DOHH2 (cell line): Measurements from ENCODE around the gene FAM186B.

Experiments used
- H3F3A ChIP-seq: fragments of 200-600 bp; sonication (generic), shearing (Covaris generic); 2 replicates; pipeline ENCODE4 v1.6.0; 2016; ENCODE audit warnings: antibody characterized with exemption, mild to moderate bottlenecking; ENCODE audit not compliant: control insufficient read depth, insufficient read depth
- H3K27ac ChIP-seq: fragments of 200-600 bp; sonication (generic); 2 replicates; pipeline ENCODE4 v1.5.1; 2014; ENCODE audit warnings: low read depth, mild to moderate bottlenecking, low read length, moderate library complexity
- H3K27me3 ChIP-seq: fragments of 200-600 bp; sonication (generic); 2 replicates; pipeline ENCODE4 v1.6.1; 2014; ENCODE audit warnings: mild to moderate bottlenecking, low read length, mixed read lengths; ENCODE audit not compliant: control insufficient read depth
- H3K36me3 ChIP-seq: fragments of 200-600 bp; sonication (generic); 2 replicates; pipeline ENCODE4 v1.6.1; 2014; ENCODE audit warnings: mild to moderate bottlenecking, low read length, moderate library complexity, mixed read lengths; ENCODE audit not compliant: control insufficient read depth
- H3K4me1 ChIP-seq: fragments of 200-600 bp; sonication (generic); 2 replicates; pipeline ENCODE4 v1.6.1; 2014; ENCODE audit warnings: mild to moderate bottlenecking, low read length, mixed read lengths; ENCODE audit not compliant: control insufficient read depth
- H3K4me2 ChIP-seq: fragments of 200-600 bp; sonication (generic); 2 replicates; pipeline ENCODE4 v1.6.0; 2014; ENCODE audit warnings: mild to moderate bottlenecking, low read length, moderate library complexity
- H3K4me3 ChIP-seq: fragments of 200-600 bp; sonication (generic); 2 replicates; pipeline ENCODE4 v1.5.1; 2014; ENCODE audit warnings: mild to moderate bottlenecking, low read length, mixed read lengths
- H3K79me2 ChIP-seq: fragments of 200-600 bp; sonication (generic); 2 replicates; pipeline ENCODE4 v1.6.1; 2014; ENCODE audit warnings: mild to moderate bottlenecking, low read length, mixed read lengths; ENCODE audit not compliant: control insufficient read depth
- H3K9me2 ChIP-seq: fragments of 200-600 bp; sonication (generic); replicated peaks from 2 replicates; pipeline ENCODE4 v1.6.1; 2014; ENCODE audit warnings: mild to moderate bottlenecking, low read length, mixed read lengths; ENCODE audit not compliant: control insufficient read depth
- H3K9me3 ChIP-seq: fragments of 200-600 bp; sonication (generic); 2 replicates; pipeline ENCODE4 v1.6.1; 2014; ENCODE audit warnings: antibody characterized with exemption, low read length, mixed read lengths; ENCODE audit not compliant: control insufficient read depth, insufficient read depth
- H4K20me1 ChIP-seq: fragments of 200-600 bp; sonication (generic); 2 replicates; pipeline ENCODE4 v1.6.0; 2014; ENCODE audit warnings: low read depth, mild to moderate bottlenecking, antibody characterized with exemption, low read length, moderate library complexity; ENCODE audit not compliant: control insufficient read depth, insufficient read depth
- EZH2phosphoT487 ChIP-seq: fragments of 200-600 bp; sonication (generic); IDR thresholded peaks from 2 replicates; pipeline ENCODE4 v1.6.1; 2017; ENCODE audit warnings: borderline replicate concordance, mild to moderate bottlenecking, antibody characterized with exemption, low read length, moderate library complexity, mixed read lengths
- TF ChIP-seq, protein P1 (sequence below): fragments of 200-600 bp; sonication (generic); IDR thresholded peaks from one replicate; pipeline ENCODE4 v1.5.1; 2014; ENCODE audit warnings: antibody characterized with exemption, mild to moderate bottlenecking, low read depth, low read length; ENCODE audit not compliant: poor library complexity, severe bottlenecking

FAM186B gene

DNA sequence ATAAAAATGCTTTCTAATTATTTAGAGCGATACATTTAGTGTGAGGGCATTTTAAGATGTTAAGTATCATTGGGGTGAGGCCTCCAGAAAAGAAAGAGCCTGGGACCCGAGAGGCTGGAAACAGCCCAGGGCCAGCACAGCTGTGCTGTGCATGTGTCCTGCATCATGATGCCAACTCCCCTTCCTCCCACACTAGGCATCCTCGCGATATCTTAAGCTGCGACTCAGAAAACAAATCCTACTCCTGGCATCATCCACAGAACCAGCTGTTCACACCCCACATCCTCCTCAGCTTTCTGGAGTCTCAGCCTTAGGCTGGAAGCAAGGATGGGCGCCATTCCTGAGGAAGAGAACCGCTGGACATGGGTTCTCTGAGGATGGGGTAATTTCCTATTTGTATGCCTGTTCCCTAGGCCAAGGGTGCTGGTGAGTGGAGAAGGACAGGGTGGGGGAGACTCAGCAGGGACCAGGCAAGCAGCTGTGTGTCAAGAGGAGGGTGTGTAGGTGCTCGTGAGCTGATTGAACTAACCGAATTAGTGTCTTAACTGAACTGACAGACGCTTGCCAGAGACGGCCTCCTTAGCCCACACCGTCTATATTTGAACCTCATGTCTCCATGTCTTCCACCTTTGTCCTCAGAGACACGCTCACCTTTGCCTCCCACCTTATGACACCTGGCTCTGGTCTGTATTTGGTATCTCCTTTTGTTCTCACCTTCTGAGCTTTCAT lies 21.9 kb downstream of the FAM186B start:
- no peak for TF ChIP-seq EZH2phosphoT487
- TF ChIP-seq, protein P1, sequence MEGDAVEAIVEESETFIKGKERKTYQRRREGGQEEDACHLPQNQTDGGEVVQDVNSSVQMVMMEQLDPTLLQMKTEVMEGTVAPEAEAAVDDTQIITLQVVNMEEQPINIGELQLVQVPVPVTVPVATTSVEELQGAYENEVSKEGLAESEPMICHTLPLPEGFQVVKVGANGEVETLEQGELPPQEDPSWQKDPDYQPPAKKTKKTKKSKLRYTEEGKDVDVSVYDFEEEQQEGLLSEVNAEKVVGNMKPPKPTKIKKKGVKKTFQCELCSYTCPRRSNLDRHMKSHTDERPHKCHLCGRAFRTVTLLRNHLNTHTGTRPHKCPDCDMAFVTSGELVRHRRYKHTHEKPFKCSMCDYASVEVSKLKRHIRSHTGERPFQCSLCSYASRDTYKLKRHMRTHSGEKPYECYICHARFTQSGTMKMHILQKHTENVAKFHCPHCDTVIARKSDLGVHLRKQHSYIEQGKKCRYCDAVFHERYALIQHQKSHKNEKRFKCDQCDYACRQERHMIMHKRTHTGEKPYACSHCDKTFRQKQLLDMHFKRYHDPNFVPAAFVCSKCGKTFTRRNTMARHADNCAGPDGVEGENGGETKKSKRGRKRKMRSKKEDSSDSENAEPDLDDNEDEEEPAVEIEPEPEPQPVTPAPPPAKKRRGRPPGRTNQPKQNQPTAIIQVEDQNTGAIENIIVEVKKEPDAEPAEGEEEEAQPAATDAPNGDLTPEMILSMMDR = no peak
- Histone ChIP-seq H3K4me2 (no peak overlapping the region), H3K9me2 (no peaks in the 10 kb centered on the region), H3K9me3 (no peaks in the 10 kb centered on the region), H3K4me1 (peaks cover 2% of the 10 kb centered on the region; the same call in 1 of the 2 replicates), H3K27ac (no peak overlapping the region), H3K36me3 (peaks cover 18% of the 10 kb centered on the region), H3F3A (no peaks in the 10 kb centered on the region), H3K79me2 (peaks cover 15% of the 10 kb centered on the region), H3K27me3 (no peaks in the 10 kb centered on the region), H4K20me1 (no peaks in the 10 kb centered on the region), H3K4me3 (no peak overlapping the region)

- peaks cover 2% of the 10 kb centered on the region; the same call in 1 of the 2 replicates for H3K4me1 ChIP-seq
- peaks cover 15% of the 10 kb centered on the region for H3K79me2 ChIP-seq
- no peak overlapping the region for H3K27ac ChIP-seq
- H3K9me2 ChIP-seq = no peaks in the 10 kb centered on the region
- no peaks in the 10 kb centered on the region for H3F3A ChIP-seq
- H3K9me3 ChIP-seq = no peaks in the 10 kb centered on the region
- H3K36me3 ChIP-seq = peaks cover 18% of the 10 kb centered on the region
- no peaks in the 10 kb centered on the region for H4K20me1 ChIP-seq
- no peak for TF ChIP-seq EZH2phosphoT487
- TF ChIP-seq, protein P1 = no peak
- no peak overlapping the region for H3K4me3 ChIP-seq
- H3K4me2 ChIP-seq = no peak overlapping the region
- no peaks in the 10 kb centered on the region for H3K27me3 ChIP-seq
Measured at GRCh38 chr12:49582850-49583249, 22.6 kb downstream of the FAM186B start.

DNA sequence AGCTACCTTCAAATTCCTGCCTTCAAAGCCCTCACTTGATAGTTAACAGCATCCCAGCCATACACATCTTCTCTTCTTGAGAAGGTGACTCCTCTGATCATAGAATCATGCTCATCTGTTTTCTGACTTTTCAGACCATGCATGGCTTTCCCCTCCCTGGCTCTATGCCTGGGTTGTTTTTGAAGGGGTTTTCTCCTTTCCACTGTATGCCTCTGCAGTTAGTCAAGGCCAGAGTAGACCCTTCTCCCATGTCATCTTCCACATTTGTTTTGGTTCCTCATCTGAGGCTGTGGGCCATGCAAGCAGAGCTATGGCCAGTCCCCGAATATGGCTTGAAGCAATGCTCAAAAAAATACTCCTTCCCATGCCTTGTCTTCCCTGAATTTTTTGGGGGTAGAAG lies 23.2 kb downstream of the FAM186B start:
- peaks cover 15% of the 10 kb centered on the region for H3K79me2 ChIP-seq
- TF ChIP-seq EZH2phosphoT487 = no peak
- TF ChIP-seq, protein P1 = no peak
- peaks cover 2% of the 10 kb centered on the region; the same call in 1 of the 2 replicates for H3K4me1 ChIP-seq
- H3K9me2 ChIP-seq = no peaks in the 10 kb centered on the region
- H3K4me3 ChIP-seq = no peak overlapping the region
- H3F3A ChIP-seq = no peaks in the 10 kb centered on the region
- no peak overlapping the region for H3K27ac ChIP-seq
- no peaks in the 10 kb centered on the region for H3K9me3 ChIP-seq
- H4K20me1 ChIP-seq = no peaks in the 10 kb centered on the region
- H3K36me3 ChIP-seq = peaks cover 18% of the 10 kb centered on the region
- no peak overlapping the region for H3K4me2 ChIP-seq
- no peaks in the 10 kb centered on the region for H3K27me3 ChIP-seq
